Mesendoderm (in vitro differentiated cells): ENCODE measurements around the gene NKD1.
A peak's percentile ranks its signal among the peaks of the same experiment; 100 is the strongest.

Experiments used
- DNase-seq: peaks from one replicate; pipeline ENCODE4 v3.0.0; 2013
- H2AK5ac ChIP-seq: 2 replicates; pipeline ENCODE4 v1.6.1; 2013; ENCODE audit warnings: low read length, inconsistent platforms
- H2BK120ac ChIP-seq: 2 replicates; pipeline ENCODE4 v1.6.1; 2013; ENCODE audit warnings: low read depth, mild to moderate bottlenecking, low read length, moderate library complexity, mixed read lengths
- H2BK15ac ChIP-seq: replicated peaks from 2 replicates; pipeline ENCODE4 v1.6.1; 2013; ENCODE audit warnings: low read depth, mild to moderate bottlenecking, moderate library complexity
- H2BK5ac ChIP-seq: 2 replicates; pipeline ENCODE4 v1.6.1; 2013; ENCODE audit warnings: low read length, inconsistent platforms
- H3K18ac ChIP-seq: 2 replicates; pipeline ENCODE4 v1.6.1; 2013; ENCODE audit warnings: mild to moderate bottlenecking, low read length, mixed read lengths
- H3K23ac ChIP-seq: one replicate; pipeline ENCODE4 v1.6.1; 2013; ENCODE audit warnings: low read length
- H3K27ac ChIP-seq: 2 replicates; pipeline ENCODE4 v1.5.1; 2013; ENCODE audit warnings: low read depth, mild to moderate bottlenecking, inconsistent platforms, low read length, moderate library complexity
- H3K27me3 ChIP-seq: 2 replicates; pipeline ENCODE4 v1.6.1; 2013; ENCODE audit warnings: low read length, control low read depth, mild to moderate bottlenecking, inconsistent platforms; ENCODE audit not compliant: insufficient read depth, poor library complexity
- H3K36me3 ChIP-seq: 2 replicates; pipeline ENCODE4 v1.6.1; 2013; ENCODE audit warnings: low read length, inconsistent platforms; ENCODE audit not compliant: control insufficient read depth, insufficient read depth
- H3K4ac ChIP-seq: one replicate; pipeline ENCODE4 v1.6.1; 2013; ENCODE audit warnings: low read depth, mild to moderate bottlenecking, low read length, moderate library complexity
- H3K4me1 ChIP-seq: 2 replicates; pipeline ENCODE4 v1.6.1; 2013; ENCODE audit warnings: low read depth, low read length, inconsistent platforms; ENCODE audit not compliant: control insufficient read depth
- H3K4me2 ChIP-seq: 2 replicates; pipeline ENCODE4 v1.6.1; 2013; ENCODE audit warnings: low read length
- H3K4me3 ChIP-seq: 2 replicates; pipeline ENCODE4 v1.5.1; 2013; ENCODE audit warnings: mild to moderate bottlenecking, low read length
- H3K56ac ChIP-seq: one replicate; pipeline ENCODE4 v1.6.1; 2013; ENCODE audit warnings: low read length
- H3K79me1 ChIP-seq: 2 replicates; pipeline ENCODE4 v1.6.1; 2013; ENCODE audit warnings: low read length, inconsistent platforms
- H3K79me2 ChIP-seq: 2 replicates; pipeline ENCODE4 v1.6.1; 2013; ENCODE audit warnings: mild to moderate bottlenecking, low read length; ENCODE audit not compliant: control insufficient read depth, insufficient read depth
- H3K9ac ChIP-seq: 2 replicates; pipeline ENCODE4 v1.6.1; 2013; ENCODE audit warnings: low read length, inconsistent platforms
- H4K5ac ChIP-seq: one replicate; pipeline ENCODE4 v1.6.1; 2013; ENCODE audit warnings: low read length
- H4K8ac ChIP-seq: one replicate; pipeline ENCODE4 v1.6.1; 2013; ENCODE audit warnings: low read depth, mild to moderate bottlenecking, control low read depth, low read length, moderate library complexity
- WGBS: extraction: QIAGEN DNeasy Blood & Tissue Kit; methylation state at CpG from one replicate; pipeline ENCODE4 v1.1.7; 2013; ENCODE audit warnings: low lambda C conversion rate, missing lambda C conversion rate; ENCODE audit not compliant: insufficient coverage; ENCODE audit errors: extremely low coverage; 5-methylcytosine and 5-hydroxymethylcytosine counted together

Gene NKD1

DNA sequence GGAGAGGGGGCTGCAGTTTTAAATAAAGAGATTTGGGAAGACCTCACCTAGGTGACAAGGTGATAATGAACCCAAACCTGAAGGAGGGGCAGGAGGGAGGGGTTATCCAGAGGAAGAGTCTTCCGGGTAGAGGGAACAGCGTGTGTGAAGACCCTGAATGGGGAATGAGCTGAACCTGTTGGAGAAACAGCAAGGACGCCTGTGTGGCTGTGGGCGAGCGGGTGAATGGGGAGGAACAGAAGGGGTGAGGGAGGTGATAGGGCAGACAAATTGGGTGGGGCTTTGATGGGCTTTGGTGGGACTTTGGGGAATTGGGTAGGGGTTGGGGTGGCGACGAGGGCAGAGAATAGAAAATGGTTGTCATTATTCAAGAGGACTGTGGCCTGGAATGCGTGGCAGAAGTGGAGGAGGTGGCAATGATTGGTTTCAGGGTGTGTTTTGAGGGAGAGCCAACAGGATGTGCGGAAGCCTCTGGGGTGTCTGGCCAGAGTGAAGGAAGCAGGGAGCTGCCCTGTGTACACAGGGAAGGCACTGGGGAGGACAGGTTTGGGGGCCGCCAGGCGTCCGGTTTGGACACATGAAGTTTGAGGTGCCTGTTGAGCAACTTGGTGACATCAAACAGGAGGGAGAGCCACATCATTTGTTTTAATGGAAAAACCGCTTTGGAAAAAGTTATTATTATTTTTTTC, 48.7 kb downstream of the NKD1 start:
- Histone ChIP-seq H3K4me1 (peaks cover 6% of the 10 kb centered on the region), H3K56ac (no peak overlapping the region), H3K79me1 (peaks cover 4% of the 10 kb centered on the region), H3K4me2 (no peak overlapping the region), H3K27me3 (no peaks in the 10 kb centered on the region), H4K8ac (no peak overlapping the region), H3K9ac (no peak overlapping the region), H2BK15ac (no peak overlapping the region), H3K36me3 (no peaks in the 10 kb centered on the region), H3K4ac (no peak overlapping the region), H3K18ac (no peak overlapping the region), H4K5ac (no peak overlapping the region), H2AK5ac (no peak overlapping the region), H3K79me2 (no peaks in the 10 kb centered on the region), H3K27ac (no peak overlapping the region), H3K4me3 (no peak overlapping the region), H3K23ac (no peak overlapping the region), H2BK120ac (no peak overlapping the region), H2BK5ac (no peak overlapping the region)
- DNase-seq: peak; percentile 55
- no CpG with 5 or more reads among the region's 13 CpGs for WGBS

DNA sequence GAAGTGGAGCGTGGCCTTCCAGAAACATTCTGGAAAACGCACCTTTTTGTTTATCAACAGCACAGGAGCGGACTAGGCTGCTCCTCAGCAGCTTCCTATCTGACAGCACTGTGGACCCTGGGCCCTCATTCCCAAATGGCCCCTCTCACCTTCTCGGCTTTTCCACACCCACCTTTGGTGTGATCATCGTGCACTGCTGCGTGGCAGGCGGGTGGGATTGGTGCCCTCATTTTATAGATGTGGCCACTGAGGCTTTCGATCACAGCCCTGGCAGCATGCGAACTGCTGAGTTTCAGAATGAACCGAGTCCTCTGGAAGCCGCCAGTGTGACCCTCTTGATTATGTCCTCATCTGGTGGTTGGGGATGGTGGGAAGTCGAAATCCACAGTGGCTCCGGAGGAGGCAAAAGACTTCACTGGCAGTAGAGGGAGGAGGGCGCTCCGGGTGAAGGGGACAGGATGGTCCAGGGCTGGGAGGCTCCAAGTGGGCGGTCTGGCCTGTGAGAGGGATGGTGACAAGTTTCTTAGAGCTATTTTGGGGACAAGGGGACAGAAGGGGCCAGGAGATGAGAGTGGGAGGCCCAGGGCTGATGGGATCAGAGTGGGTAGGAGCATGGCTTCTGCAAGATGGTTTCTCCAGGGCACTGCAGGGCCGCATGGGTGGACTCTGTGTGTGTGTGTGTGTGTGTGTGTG, 49.5 kb downstream of the NKD1 start:
- Histone ChIP-seq H3K4ac (no peak overlapping the region), H3K18ac (no peak overlapping the region), H3K56ac (no peak overlapping the region), H3K27ac (no peak overlapping the region), H3K27me3 (no peaks in the 10 kb centered on the region), H3K4me3 (no peak overlapping the region), H3K79me1 (peaks cover 4% of the 10 kb centered on the region), H3K23ac (no peak overlapping the region), H4K5ac (no peak overlapping the region), H2AK5ac (no peak overlapping the region), H2BK15ac (no peak overlapping the region), H2BK5ac (no peak overlapping the region), H3K79me2 (no peaks in the 10 kb centered on the region), H2BK120ac (no peak overlapping the region), H3K36me3 (no peaks in the 10 kb centered on the region), H3K4me2 (no peak overlapping the region), H3K9ac (no peak overlapping the region), H3K4me1 (peaks cover 6% of the 10 kb centered on the region), H4K8ac (no peak overlapping the region)
- no peak for DNase-seq
- WGBS: no CpG with 5 or more reads among the region's 17 CpGs

DNA sequence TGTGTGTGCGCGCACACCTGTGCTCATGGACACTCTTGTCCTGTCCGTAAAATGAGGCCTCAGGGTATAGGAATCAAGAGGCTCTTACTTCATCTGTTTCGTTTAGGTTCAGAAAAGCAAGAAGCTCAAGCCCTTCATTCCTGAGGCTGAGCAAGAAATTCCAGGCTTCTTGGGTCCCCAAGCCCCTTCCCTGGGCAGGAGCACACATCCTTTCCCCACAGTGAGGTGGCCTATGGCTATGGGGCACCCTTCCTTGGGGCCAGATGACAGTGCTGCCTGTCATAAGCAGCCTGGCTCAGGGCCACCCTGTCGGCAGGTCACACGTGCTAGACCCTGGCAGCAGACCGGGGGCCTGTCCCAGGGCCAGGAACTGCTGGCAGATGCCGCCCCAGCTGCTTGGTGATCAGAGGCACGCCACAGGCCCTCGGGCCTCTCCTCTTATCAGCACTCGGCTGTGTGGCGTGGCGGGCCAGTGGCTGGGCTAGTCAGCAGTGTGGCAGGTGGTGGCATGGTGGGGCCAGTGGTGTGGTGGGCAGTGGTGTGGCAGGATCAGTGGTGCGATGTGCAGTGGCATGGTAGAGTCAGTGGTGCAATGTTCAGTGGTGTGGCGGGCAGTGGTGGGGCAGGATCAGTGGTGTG, 50.2 kb downstream of the NKD1 start:
- no peak for DNase-seq
- no peak overlapping the region for H3K9ac ChIP-seq

DNA sequence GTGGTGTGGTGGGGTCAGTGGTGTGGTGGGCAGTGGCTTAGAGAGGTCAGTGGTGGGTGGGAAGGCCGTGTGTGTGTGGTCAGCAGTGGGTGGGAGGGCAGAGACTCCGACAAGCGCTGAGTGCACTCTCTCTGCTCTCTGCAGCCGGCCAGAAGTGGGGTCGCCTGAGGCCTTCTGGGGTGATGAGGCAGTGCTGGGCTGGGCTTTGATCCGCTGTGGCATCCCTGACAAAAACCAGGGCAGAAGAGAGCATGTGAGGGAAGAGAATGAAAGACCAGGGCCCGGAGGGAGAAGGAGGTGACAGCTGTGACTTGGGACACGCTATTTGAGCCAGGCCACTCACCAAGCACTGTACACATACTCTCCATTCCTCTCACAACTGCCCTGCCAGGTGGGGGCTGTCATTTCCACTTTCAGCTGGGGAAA, 50.8 kb downstream of the NKD1 start:
- no peak overlapping the region for H3K4me2 ChIP-seq
- no peak overlapping the region for H3K56ac ChIP-seq
- no peak overlapping the region for H3K4me3 ChIP-seq
- no peak overlapping the region for H3K4ac ChIP-seq
- WGBS: no CpG with 5 or more reads among the region's 8 CpGs
- no peak overlapping the region for H3K18ac ChIP-seq
- no peak overlapping the region for H2BK120ac ChIP-seq
- H3K23ac ChIP-seq: no peak overlapping the region
- H4K8ac ChIP-seq: no peak overlapping the region
- DNase-seq: no peak
- H2BK5ac ChIP-seq: no peak overlapping the region
- H2AK5ac ChIP-seq: no peak overlapping the region
- H3K4me1 ChIP-seq: peaks cover 6% of the 10 kb centered on the region
- H3K36me3 ChIP-seq: no peaks in the 10 kb centered on the region
- no peaks in the 10 kb centered on the region for H3K27me3 ChIP-seq
- H2BK15ac ChIP-seq: no peak overlapping the region
- no peak overlapping the region for H4K5ac ChIP-seq
- H3K79me1 ChIP-seq: peaks cover 4% of the 10 kb centered on the region
- H3K27ac ChIP-seq: no peak overlapping the region
- H3K9ac ChIP-seq: no peak overlapping the region
- H3K79me2 ChIP-seq: no peaks in the 10 kb centered on the region

More for the DNA sequence above, 50.2 kb downstream of the NKD1 start:
- H2BK5ac ChIP-seq: no peak overlapping the region
- H3K4ac ChIP-seq: no peak overlapping the region
- no peaks in the 10 kb centered on the region for H3K79me2 ChIP-seq
- no peak overlapping the region for H3K18ac ChIP-seq
- no peak overlapping the region for H3K4me2 ChIP-seq
- no peak overlapping the region for H3K27ac ChIP-seq
- H3K56ac ChIP-seq: no peak overlapping the region
- no peaks in the 10 kb centered on the region for H3K36me3 ChIP-seq
- H2BK120ac ChIP-seq: no peak overlapping the region
- peaks cover 6% of the 10 kb centered on the region for H3K4me1 ChIP-seq
- no peak overlapping the region for H3K23ac ChIP-seq
- H3K79me1 ChIP-seq: peaks cover 4% of the 10 kb centered on the region
- H4K8ac ChIP-seq: no peak overlapping the region
- no peak overlapping the region for H2BK15ac ChIP-seq
- no CpG with 5 or more reads among the region's 15 CpGs for WGBS
- no peaks in the 10 kb centered on the region for H3K27me3 ChIP-seq
- H2AK5ac ChIP-seq: no peak overlapping the region
- H3K4me3 ChIP-seq: no peak overlapping the region
- H4K5ac ChIP-seq: no peak overlapping the region

DNA sequence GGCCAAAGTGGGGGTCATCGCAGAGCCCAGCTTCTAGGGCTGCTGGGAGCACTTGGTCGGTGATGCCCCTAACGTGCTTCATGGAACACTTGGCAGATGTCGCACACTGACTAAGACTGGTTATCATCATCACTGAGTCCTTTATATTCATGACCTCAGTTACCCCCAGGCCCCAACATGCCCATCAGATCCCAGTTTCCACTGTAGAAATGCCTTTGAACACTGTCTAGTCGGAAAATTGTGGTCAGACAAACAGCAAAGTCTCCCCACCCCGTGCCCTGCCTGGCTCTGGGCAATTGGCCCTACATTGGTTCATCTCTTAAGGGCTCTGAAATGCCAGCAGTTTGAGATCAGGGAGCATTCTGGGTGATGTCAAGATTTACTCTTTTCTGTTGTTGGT, 51.3 kb downstream of the NKD1 start:
- no peaks in the 10 kb centered on the region for H3K36me3 ChIP-seq
- no peak overlapping the region for H3K23ac ChIP-seq
- H3K56ac ChIP-seq: no peak overlapping the region
- peaks cover 6% of the 10 kb centered on the region for H3K79me1 ChIP-seq
- H4K8ac ChIP-seq: no peak overlapping the region
- no peaks in the 10 kb centered on the region for H3K27me3 ChIP-seq
- H2AK5ac ChIP-seq: no peak overlapping the region
- no peak overlapping the region for H3K27ac ChIP-seq
- H4K5ac ChIP-seq: no peak overlapping the region
- H3K4me1 ChIP-seq: peaks cover 6% of the 10 kb centered on the region
- H2BK120ac ChIP-seq: no peak overlapping the region
- DNase-seq: no peak
- no peak overlapping the region for H3K4ac ChIP-seq
- H3K18ac ChIP-seq: no peak overlapping the region
- H3K9ac ChIP-seq: no peak overlapping the region
- WGBS: no CpG with 5 or more reads among the region's 6 CpGs
- H2BK15ac ChIP-seq: no peak overlapping the region
- H3K79me2 ChIP-seq: no peaks in the 10 kb centered on the region
- H2BK5ac ChIP-seq: no peak overlapping the region
- H3K4me2 ChIP-seq: no peak overlapping the region
- no peak overlapping the region for H3K4me3 ChIP-seq
